HG02870 (cell line): Measurements from ENCODE around the gene RING1.
"Not testable (repeated sequence)": the region's sequence is repeated elsewhere in the genome, so short reads cannot be mapped to it uniquely, and the experiment has no call there.

Experiments used
- ATAC-seq: cut with Tn5 transposase; IDR thresholded peaks from one replicate; pipeline ENCODE4 v1.9.1; 2021; ENCODE audit warnings: mild to moderate bottlenecking, moderate library complexity; ENCODE audit not compliant: unreplicated experiment

Gene RING1

GRCh38 chr6:33205191-33206026 lies 2.9 kb upstream of the RING1 start:
- no peak for ATAC-seq

GRCh38 chr6:33206027-33206863 lies 2.1 kb upstream of the RING1 start:
- ATAC-seq: no peak

- no peak for ATAC-seq
Observed at GRCh38 chr6:33206864-33207551, 1.3 kb upstream of the RING1 start.

- ATAC-seq: no peak
Observed at GRCh38 chr6:33207552-33208090, 679 bp upstream of the RING1 start.

GRCh38 chr6:33209856-33210255 lies 1.6 kb downstream of the RING1 start:
- ATAC-seq: no peak

GRCh38 chr6:33211136-33211535 lies 2.8 kb downstream of the RING1 start:
- no peak for ATAC-seq

- no peak for ATAC-seq
Observed at GRCh38 chr6:33211666-33212422, 3.5 kb downstream of the RING1 start.

- no peak for ATAC-seq
Observed at GRCh38 chr6:33212857-33213165, 4.5 kb downstream of the RING1 start.

- ATAC-seq: no peak
Observed at GRCh38 chr6:33213166-33213988, 5.1 kb downstream of the RING1 start.

- ATAC-seq: no peak
Observed at GRCh38 chr6:33213989-33214335, 5.7 kb downstream of the RING1 start.

GRCh38 chr6:33215271-33216116 lies 7.2 kb downstream of the RING1 start:
- no peak for ATAC-seq

GRCh38 chr6:33216117-33216649 lies 7.9 kb downstream of the RING1 start:
- no peak for ATAC-seq

- no peak for ATAC-seq
Observed at GRCh38 chr6:33217246-33217645, 8.9 kb downstream of the RING1 start.

GRCh38 chr6:33217681-33218080 lies 9.4 kb downstream of the RING1 start:
- no peak for ATAC-seq

- ATAC-seq: not testable (repeated sequence)
Observed at GRCh38 chr6:33226503-33227120, 18.3 kb downstream of the RING1 start.

- ATAC-seq: no peak
Observed at GRCh38 chr6:33235221-33235634, 26.9 kb downstream of the RING1 start.

GRCh38 chr6:33236328-33236727 lies 28.0 kb downstream of the RING1 start:
- no peak for ATAC-seq

GRCh38 chr6:33236852-33237251 lies 28.6 kb downstream of the RING1 start:
- ATAC-seq: no peak
